Retina (tissue), 1 donor: ENCODE results near the gene TBRG4.
"Not testable (repeated sequence)": the region's sequence is repeated elsewhere in the genome, so short reads cannot be mapped to it uniquely, and the experiment has no call there.

Source experiments
- DNase-seq: peaks from one replicate; pipeline ENCODE4 v3.0.0-alpha.2; 2016

Gene TBRG4

GRCh38 chr7:45111298-45112223 is at the start of gene TBRG4:
TBRG4 (minus strand) TSS chr7:45111697; CDS start chr7:45109237, 2,460 bp downstream.
- peak; percentile 99 for DNase-seq

DNA sequence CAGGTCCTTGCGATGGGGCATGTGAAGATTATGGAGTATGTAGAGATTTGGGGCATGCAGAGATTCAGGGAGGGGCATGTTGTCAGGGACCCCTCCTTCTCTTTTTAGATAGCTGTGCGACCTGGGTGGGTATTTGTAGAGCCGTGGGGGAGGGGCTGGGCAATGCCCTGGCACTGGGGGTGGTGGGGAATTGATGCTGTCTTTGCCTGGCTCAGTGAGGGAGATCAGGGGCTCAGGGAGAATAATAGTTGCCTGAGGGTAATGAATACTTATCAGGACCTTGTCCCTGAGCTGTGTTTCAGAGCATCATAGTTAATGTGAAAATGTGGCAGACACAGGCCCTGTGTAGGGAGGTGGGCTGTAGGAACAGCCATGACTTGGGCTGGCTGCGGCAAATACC is 49.6 kb upstream of the TBRG4 start:
- no peak for DNase-seq

DNA sequence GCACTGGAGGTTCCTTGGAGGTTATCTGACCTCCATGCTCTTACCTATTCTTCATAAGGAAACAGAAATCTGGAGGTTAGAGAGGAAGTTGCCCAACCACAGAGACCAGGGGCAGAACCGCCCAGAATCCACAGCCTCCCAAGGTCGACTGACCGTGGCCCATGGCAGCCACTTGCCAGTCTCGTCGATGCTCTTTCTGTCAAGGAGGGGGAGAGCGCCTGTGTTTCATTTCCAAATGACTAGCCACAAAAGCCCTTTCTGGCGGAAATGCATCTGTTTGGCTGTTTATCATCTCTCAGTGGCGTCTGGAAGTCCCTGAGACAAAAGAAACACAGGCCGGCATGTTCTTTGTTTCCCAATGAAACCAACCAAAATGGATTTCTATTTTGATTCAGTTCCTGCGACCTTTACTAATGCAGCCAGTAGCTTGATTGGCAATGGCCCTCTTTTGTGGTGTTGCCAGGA is 49.0 kb upstream of the TBRG4 start:
- no peak for DNase-seq

- DNase-seq: no peak
Observed at GRCh38 chr7:45159296-45159695, 47.8 kb upstream of the TBRG4 start.

GRCh38 chr7:45158471-45158870 is 47.0 kb upstream of the TBRG4 start:
- DNase-seq: no peak

DNA sequence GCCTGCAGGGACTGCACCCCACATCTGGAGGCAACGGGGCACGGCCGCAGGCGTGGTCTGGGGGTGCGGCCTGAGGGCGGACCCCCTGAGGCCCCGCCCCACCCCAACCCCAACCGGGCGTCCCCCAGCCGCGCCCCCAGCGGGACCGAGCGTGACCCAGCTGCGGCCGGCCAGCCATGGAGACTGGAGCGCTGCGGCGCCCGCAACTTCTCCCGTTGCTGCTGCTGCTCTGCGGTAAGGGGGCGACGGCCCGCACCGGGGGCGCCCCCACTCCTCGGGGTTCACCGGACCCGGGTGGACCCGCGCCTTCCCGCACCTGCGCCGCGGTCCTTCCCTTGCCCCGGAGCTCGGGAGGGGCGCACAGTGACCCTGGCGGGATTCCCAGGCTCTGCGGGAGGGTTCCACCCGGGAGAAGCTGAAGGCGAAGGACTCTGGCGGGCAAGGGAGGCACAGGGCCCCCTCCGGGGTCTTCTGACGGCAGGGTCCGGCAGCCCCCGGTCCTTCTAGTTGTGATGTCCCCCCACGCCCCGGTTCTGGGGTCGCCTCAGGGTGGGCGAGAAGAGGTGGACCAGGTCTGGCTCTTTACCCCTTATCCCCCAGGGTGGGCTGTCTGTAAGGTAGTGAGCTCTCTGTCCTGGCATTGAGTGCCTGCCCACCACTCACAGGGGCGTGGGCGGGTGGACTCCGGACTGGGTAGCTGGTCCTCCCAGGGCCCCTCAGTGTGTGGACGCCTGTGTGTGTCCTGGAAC is 46.3 kb upstream of the TBRG4 start, which contains the start of gene RAMP3:
RAMP3 (plus strand) TSS at position 139 of the 749 bp plus-strand sequence; CDS start at position 177, 38 bp downstream.
- peak; percentile 52 for DNase-seq

DNA sequence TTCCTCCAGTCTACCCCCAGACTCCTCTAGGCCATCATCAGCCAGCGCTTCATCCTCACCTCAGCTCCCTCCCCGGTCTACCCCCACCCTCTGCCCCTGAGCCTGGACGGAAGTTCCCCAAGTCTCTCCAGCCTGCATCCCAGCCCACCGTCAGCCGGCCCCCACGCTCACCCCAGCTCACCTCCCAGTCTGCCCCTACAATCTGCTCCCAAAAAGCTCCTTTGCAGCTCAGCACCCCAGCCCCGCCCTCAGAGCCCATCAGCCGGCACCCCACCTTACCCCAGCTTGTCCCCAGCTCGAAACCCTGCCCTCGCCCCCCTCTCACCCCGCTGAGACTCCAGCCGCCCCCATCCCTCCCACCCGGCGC is 45.8 kb upstream of the TBRG4 start:
- no peak for DNase-seq

GRCh38 chr7:45156516-45157272 is 45.2 kb upstream of the TBRG4 start:
- DNase-seq: no peak

- DNase-seq: no peak
Observed at GRCh38 chr7:45155941-45156340, 44.4 kb upstream of the TBRG4 start.

DNA sequence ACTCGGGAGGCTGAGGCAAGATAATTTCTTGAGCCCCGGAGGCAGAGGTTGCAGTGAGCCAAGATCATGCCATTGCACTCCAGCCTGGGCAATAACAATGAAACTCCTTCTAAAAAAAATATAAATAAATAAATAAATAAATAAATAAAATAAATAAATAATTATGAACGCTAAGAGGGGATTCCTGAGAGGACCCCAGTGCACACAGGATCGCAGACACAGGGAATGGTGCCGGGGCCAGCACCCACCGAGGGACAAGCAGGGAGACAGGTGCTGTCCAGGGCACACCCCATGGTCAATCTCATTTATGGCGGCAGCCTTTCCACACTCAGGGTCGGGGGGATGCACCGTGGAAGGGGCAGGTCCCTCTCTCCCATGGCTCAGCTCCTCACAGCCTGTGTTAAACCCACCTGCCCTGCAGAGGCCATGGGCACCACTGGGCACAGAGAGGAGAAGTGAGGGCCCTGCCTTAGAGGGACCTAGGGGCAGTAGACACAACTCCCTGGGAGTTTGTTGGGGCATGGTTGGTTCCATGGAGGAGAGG is 43.9 kb upstream of the TBRG4 start:
- no peak for DNase-seq

GRCh38 chr7:45153861-45154260 is 42.4 kb upstream of the TBRG4 start:
- not testable (repeated sequence) for DNase-seq

DNA sequence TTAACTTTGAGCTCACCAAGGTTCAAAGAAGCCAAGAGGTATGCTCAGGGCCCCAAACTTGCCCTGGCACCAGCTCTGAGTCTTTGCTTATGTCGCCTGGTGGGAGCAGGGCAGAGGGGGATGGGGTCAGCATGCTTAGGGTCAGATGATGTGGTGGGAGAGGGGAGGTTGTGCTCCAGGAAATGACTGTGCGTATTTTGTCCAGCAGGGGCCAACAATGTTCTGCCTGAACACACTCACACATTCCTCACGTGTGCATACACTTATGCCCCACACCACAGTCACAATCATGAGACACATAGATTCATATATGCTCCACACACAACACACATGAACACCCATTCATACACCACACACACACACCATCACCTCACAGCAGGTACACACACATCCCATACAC is 41.7 kb upstream of the TBRG4 start:
- DNase-seq: no peak

DNA sequence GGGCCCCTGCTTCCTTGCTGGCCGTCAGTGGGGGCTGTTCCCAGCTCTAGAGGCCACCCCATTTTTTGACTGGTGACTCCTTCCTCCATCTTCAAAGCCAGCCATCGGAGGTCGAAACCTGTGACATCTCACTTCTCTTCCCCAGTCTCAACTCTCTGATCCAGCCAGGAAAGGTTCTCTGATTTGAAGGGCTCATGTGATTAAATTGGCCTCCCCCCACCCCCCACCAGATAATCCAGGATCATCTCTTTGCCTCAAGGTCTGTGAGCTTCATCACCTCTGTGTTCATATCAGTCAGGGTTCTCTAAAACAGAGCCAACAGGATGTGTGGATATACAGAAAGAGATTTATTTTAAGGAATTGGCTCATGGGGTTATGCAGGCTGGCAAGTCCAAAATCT is 40.5 kb upstream of the TBRG4 start:
- no peak for DNase-seq

DNA sequence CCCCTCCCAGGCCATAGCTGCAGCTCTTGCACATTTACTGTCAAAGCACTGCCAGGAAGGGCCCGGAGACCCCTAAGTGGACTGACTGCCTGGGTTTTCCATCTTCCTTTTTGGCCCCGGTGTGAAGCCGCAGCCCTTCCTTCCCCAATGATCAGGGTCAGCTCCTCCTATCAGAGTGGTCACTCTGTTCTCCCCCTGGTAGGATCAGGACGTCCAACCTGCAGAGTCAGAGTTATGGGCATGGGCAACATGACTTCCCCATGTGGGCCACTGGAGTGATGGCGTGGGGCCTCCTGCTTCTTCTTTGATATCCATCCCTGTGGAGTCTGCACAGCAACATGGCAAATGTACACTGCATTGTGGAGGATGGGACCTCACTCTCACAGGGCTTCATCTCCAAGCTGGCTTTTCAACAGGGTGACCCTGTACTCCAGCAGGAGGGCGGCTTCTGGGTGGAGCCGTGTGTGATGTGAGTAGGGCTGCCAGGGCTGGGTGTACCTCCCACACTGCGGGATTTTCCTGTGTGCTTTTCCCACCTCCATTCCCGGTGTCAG is 39.7 kb upstream of the TBRG4 start:
- DNase-seq: no peak

- DNase-seq: no peak
Observed at GRCh38 chr7:45150199-45150598, 38.7 kb upstream of the TBRG4 start.

GRCh38 chr7:45149606-45150005 is 38.1 kb upstream of the TBRG4 start:
- DNase-seq: no peak

DNA sequence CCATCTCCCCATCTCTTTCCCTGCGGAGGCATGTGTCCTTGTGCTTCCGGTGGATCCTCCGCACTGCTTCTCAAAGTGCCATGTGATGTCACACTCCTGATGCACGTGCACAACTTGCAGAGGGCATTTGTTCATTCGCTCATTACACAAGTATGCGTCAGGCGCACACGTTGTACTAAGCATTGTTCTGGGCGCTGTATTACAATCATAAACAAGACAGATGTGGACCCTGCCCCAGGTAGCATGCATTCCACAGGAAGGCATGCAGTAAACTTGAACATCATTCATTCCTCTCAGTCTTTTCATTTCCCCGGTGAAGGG is 37.1 kb upstream of the TBRG4 start:
- no peak for DNase-seq

GRCh38 chr7:45147858-45148652 is 36.6 kb upstream of the TBRG4 start:
- DNase-seq: no peak

DNA sequence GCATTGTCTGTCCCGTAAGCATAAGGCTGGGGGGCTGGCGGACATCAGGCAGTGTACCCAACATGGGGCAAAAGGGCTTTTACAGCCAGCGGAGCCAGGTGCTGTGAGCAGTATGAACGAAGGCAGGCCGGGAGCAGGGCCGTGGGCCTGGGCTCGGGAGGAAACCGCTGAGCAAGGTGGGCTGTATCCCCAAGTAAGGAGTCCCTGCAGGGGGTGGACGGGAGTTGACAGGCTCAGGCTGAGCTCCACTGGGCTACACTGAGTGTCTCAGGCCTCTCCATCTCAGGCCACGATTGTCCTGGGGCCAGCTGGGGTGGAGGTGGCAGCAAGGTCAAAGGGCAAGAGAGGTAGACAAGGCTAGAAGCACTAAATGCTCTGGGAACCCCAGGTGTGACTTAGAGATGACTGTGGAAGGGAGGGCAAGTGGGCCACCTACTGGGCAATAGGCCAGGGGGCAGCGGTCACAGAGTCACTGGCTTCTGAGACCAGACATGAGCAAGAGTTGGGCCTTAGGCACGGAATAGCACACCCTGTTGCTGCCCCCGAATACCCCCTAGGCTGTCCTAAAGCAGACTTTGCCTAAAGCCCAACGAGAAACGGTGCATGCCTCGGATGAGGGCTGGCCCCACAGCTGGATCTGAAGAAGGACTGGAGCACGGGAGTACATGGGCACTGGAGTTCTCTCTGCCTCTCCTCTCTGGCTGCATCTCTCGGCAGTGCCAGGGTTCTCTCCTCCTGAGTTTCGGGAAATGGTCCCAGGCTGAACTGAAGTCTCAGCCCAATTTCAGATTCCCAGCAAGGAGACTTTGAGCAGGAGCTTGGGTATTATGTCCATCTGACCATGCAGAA is 35.3 kb upstream of the TBRG4 start:
- DNase-seq: no peak

DNA sequence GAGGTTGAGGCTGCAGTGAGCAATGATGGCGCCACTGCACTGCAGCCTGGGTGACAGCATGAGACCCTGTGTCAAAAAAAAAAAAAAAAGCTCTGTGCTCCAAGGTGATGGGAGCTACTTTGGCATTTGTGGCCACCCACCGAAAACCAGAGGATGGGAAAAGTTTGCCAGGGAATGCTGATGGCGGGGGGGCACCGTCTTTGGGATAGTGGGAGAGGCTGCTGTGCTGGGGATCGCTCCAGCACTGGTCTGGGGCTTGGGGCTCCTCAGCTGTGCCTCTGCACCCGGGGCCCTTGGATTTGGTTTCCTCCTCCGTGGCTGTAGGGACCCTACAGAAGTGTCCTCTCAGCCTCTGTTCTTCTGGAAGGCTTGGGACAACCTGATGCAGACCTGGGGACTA is 34.4 kb upstream of the TBRG4 start:
- DNase-seq: no peak

GRCh38 chr7:45143616-45144015 is 32.1 kb upstream of the TBRG4 start:
- DNase-seq: no peak
